ENCODE measurements around the gene FFAR3. TPM values are rescaled to one million over a fixed set of nuclear protein-coding genes. Genes with fewer than 3 reads are reported as not detected.

Gene FFAR3
- total and polyA plus RNA-seq, 2 of the 13 experiments (the other 11 are each of a cell fraction or from before 2014, with no cell fraction given) = not detected

DNA sequence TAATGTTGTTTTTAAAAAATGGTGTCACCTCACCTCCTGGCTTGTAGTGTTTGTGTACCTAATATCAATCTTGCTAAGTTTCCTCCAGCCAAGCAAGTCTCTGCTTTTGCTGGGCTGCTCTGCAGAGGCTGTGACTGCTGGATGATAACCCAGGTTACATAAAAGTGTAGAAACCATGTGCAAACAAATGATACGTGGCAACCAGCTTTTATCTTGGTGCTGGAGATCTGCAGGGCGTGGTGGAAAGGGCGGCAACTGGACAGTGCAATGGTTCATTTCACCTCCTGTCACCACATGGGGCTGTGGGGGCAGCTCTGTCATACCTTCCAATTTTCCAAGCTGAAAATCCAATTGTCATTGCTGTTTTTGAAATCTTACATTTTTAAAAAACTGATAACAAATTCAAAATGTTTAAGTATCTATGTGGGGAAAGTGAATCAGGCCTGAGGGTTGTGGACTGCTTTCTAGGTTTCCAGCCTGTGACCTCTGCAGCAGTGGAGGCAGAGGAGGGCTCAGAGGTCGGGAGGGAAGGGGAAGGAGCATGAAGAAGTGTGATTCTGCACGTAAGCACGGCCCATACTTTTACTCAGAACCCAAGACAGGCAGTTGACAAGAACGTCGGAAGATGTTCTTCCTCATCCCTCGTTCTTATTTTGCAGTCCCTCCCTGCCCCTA is 22.3 kb downstream of the FFAR3 start (continued):
- TF ChIP-seq, protein P1, sequence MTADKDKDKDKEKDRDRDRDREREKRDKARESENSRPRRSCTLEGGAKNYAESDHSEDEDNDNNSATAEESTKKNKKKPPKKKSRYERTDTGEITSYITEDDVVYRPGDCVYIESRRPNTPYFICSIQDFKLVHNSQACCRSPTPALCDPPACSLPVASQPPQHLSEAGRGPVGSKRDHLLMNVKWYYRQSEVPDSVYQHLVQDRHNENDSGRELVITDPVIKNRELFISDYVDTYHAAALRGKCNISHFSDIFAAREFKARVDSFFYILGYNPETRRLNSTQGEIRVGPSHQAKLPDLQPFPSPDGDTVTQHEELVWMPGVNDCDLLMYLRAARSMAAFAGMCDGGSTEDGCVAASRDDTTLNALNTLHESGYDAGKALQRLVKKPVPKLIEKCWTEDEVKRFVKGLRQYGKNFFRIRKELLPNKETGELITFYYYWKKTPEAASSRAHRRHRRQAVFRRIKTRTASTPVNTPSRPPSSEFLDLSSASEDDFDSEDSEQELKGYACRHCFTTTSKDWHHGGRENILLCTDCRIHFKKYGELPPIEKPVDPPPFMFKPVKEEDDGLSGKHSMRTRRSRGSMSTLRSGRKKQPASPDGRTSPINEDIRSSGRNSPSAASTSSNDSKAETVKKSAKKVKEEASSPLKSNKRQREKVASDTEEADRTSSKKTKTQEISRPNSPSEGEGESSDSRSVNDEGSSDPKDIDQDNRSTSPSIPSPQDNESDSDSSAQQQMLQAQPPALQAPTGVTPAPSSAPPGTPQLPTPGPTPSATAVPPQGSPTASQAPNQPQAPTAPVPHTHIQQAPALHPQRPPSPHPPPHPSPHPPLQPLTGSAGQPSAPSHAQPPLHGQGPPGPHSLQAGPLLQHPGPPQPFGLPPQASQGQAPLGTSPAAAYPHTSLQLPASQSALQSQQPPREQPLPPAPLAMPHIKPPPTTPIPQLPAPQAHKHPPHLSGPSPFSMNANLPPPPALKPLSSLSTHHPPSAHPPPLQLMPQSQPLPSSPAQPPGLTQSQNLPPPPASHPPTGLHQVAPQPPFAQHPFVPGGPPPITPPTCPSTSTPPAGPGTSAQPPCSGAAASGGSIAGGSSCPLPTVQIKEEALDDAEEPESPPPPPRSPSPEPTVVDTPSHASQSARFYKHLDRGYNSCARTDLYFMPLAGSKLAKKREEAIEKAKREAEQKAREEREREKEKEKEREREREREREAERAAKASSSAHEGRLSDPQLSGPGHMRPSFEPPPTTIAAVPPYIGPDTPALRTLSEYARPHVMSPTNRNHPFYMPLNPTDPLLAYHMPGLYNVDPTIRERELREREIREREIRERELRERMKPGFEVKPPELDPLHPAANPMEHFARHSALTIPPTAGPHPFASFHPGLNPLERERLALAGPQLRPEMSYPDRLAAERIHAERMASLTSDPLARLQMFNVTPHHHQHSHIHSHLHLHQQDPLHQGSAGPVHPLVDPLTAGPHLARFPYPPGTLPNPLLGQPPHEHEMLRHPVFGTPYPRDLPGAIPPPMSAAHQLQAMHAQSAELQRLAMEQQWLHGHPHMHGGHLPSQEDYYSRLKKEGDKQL (CRISPR knock-in tag; IDR thresholded peaks at IDR 0.05; ENCODE audit: low read depth) = 0 out of 2 replicates have a peak, but pooled peaks have one; percentile 35
- TF ChIP-seq TAF15 (IDR thresholded peaks at IDR 0.05; ENCODE audit: low read depth, low read length, poor library complexity, severe bottlenecking) = no peak
- TF ChIP-seq CEBPG (CRISPR knock-in tag; IDR thresholded peaks at IDR 0.05) = peak; percentile 87
- TF ChIP-seq RFXANK (CRISPR knock-in tag; IDR thresholded peaks at IDR 0.05) = no peak
- TF ChIP-seq PHB2 (IDR thresholded peaks at IDR 0.05; ENCODE audit: partially characterized antibody) = no peak
- TF ChIP-seq, protein P2, sequence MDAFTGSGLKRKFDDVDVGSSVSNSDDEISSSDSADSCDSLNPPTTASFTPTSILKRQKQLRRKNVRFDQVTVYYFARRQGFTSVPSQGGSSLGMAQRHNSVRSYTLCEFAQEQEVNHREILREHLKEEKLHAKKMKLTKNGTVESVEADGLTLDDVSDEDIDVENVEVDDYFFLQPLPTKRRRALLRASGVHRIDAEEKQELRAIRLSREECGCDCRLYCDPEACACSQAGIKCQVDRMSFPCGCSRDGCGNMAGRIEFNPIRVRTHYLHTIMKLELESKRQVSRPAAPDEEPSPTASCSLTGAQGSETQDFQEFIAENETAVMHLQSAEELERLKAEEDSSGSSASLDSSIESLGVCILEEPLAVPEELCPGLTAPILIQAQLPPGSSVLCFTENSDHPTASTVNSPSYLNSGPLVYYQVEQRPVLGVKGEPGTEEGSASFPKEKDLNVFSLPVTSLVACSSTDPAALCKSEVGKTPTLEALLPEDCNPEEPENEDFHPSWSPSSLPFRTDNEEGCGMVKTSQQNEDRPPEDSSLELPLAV (CRISPR knock-in tag; conservative IDR thresholded peaks at IDR 0.05; ENCODE audit: low read depth) = no peak
- no peak for TF ChIP-seq SUZ12 (IDR thresholded peaks at IDR 0.05; ENCODE audit: low read depth, low read length)
- TF ChIP-seq ZNF343 (CRISPR knock-in tag; IDR thresholded peaks at IDR 0.05) = no peak
- TF ChIP-seq EHMT2 (IDR thresholded peaks at IDR 0.05; ENCODE audit: borderline replicate concordance, low read depth, low read length) = peak; percentile 69; the same call in 1 of the 2 replicates
- no peak; the same call in 1 of the 2 replicates for TF ChIP-seq MIER3 (CRISPR knock-in tag; IDR thresholded peaks at IDR 0.05; ENCODE audit: borderline replicate concordance)
- no peak for TF ChIP-seq IKZF1 (IDR thresholded peaks at IDR 0.05)
- TF ChIP-seq, protein P3, sequence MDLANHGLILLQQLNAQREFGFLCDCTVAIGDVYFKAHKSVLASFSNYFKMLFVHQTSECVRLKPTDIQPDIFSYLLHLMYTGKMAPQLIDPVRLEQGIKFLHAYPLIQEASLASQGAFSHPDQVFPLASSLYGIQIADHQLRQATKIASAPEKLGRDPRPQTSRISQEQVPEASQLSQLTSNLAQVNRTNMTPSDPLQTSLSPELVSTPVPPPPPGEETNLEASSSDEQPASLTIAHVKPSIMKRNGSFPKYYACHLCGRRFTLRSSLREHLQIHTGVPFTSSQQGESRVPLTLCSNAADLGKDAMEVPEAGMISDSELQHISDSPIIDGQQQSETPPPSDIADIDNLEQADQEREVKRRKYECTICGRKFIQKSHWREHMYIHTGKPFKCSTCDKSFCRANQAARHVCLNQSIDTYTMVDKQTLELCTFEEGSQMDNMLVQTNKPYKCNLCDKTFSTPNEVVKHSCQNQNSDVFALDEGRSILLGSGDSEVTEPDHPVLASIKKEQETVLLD (CRISPR knock-in tag; IDR thresholded peaks at IDR 0.05; ENCODE audit: low read depth) = no peak
- TF ChIP-seq, protein P4, sequence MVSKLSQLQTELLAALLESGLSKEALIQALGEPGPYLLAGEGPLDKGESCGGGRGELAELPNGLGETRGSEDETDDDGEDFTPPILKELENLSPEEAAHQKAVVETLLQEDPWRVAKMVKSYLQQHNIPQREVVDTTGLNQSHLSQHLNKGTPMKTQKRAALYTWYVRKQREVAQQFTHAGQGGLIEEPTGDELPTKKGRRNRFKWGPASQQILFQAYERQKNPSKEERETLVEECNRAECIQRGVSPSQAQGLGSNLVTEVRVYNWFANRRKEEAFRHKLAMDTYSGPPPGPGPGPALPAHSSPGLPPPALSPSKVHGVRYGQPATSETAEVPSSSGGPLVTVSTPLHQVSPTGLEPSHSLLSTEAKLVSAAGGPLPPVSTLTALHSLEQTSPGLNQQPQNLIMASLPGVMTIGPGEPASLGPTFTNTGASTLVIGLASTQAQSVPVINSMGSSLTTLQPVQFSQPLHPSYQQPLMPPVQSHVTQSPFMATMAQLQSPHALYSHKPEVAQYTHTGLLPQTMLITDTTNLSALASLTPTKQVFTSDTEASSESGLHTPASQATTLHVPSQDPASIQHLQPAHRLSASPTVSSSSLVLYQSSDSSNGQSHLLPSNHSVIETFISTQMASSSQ (IDR thresholded peaks at IDR 0.05; ENCODE audit: low read depth) = no peak
- TF ChIP-seq, protein P4 (CRISPR knock-in tag; IDR thresholded peaks at IDR 0.05; ENCODE audit: borderline replicate concordance) = 0 out of 2 replicates have a peak, but pooled peaks have one; percentile 61
- TF ChIP-seq ZSCAN22 (CRISPR knock-in tag; IDR thresholded peaks at IDR 0.05) = no peak
- no peak for TF ChIP-seq REPIN1 (CRISPR knock-in tag; IDR thresholded peaks at IDR 0.05; ENCODE audit: borderline replicate concordance, low read depth)
- peak; percentile 11; the same call in 1 of the 2 replicates for TF ChIP-seq FOXO1 (CRISPR knock-in tag; IDR thresholded peaks at IDR 0.05)
